Central memory CD8-positive, alpha-beta T cell (primary cell): Measurements from ENCODE around the gene GSG1L.

Experiments used
- ATAC-seq: fragments of 150-1000 bp; cut with Tn5 transposase; replicated peaks from 2 replicates; pipeline ENCODE4 v1.10.0; 2022; ENCODE audit warnings: mild to moderate bottlenecking, moderate FRiP score, moderate number of reproducible peaks; ENCODE audit not compliant: poor library complexity, severe bottlenecking; ENCODE audit errors: extremely low read depth
- DNase-seq, 2 donors: peaks; one replicate each; pipeline ENCODE4 v3.0.0; 2021; ENCODE audit warnings: low spot score in 2 of 2
- H3K27ac Mint-ChIP-seq: one replicate; pipeline ENCODE4 v1.8.0; 2022; ENCODE audit warnings: low read depth, mild to moderate bottlenecking, moderate library complexity, mixed read lengths
- H3K27me3 Mint-ChIP-seq: one replicate; pipeline ENCODE4 v1.8.0; 2022; ENCODE audit warnings: mixed read lengths
- H3K36me3 Mint-ChIP-seq: one replicate; pipeline ENCODE4 v1.8.0; 2022; ENCODE audit warnings: mild to moderate bottlenecking, moderate library complexity, mixed read lengths; ENCODE audit not compliant: insufficient read depth
- H3K4me1 Mint-ChIP-seq: one replicate; pipeline ENCODE4 v1.8.0; 2022; ENCODE audit warnings: mixed read lengths
- H3K4me3 Mint-ChIP-seq: one replicate; pipeline ENCODE4 v1.8.0; 2022; ENCODE audit warnings: mild to moderate bottlenecking, moderate library complexity, mixed read lengths
- H3K9me3 Mint-ChIP-seq: one replicate; pipeline ENCODE4 v1.8.0; 2022; ENCODE audit warnings: mixed read lengths

GSG1L gene

DNA sequence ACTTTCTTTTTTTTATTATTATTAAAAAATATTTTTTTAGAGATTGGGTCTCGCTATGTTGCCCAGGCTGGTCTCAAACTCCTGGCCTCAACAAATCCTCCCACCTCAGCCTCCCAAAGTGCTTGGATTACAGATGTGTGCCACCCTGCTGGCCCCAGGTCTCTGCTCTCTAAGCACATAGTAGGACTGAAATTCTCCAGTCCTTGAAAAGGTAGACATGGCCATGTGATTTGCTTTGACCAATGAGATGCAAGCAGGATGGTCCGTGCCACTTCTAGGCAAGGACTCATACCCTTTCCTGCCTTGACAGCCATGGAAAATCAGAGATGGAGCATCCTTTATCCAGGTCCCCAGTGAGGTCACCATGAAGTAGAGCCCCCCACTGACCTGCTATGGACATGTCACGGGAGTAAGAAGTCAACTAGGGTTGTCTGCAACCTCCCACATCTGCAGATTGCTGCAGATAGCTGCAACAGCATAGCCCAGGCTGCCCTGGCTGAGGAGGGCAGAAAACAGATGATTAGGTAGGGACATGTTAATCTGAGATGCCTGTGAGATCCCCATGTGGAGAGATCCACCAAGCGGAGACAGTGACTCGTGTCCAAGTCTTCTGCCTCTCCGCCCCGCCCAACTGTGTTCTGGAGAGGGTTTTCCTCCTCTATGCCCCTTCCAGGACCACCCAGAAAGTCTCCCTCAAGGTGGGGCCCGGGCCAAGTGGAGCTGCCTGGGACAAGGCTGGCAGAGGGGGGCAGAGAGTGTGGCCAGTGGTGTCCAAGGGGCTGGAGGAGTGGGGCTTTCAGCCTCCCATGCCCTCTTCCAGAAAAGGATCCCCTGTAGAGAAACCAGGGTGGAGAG is 11.0 kb downstream of the GSG1L start:
- Mint-ChIP-seq H3K4me1 (no peaks in the 10 kb centered on the region), H3K36me3 (no peaks in the 10 kb centered on the region), H3K27ac (no peak overlapping the region), H3K27me3 (peaks cover 29% of the 10 kb centered on the region), H3K9me3 (no peaks in the 10 kb centered on the region), H3K4me3 (no peak overlapping the region)
- ATAC-seq, result no peak
- no peak for DNase-seq

DNA sequence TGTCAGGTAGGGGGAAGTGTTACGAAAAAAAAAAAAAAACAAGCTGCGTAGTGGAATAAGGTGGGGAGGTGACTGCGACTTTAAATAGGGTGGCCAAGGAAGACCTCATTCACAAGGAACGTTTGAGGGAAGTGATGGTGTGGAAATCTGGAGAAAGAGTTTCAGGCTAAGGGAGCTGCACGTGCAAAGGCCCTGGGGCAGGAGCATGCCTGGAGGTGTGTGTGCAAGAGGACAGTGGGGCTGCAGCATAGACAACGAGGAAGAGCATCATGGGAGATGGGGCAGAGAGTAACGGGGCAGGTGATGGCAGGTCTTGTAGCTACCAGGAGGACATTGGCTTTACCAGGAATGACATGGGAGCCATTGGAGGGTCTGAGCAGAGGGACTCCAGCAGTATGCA is 12.0 kb downstream of the GSG1L start:
- H3K4me3 Mint-ChIP-seq, result no peak overlapping the region
- no peak for ATAC-seq
- H3K9me3 Mint-ChIP-seq, result no peaks in the 10 kb centered on the region
- no peak for DNase-seq
- H3K27ac Mint-ChIP-seq, result no peak overlapping the region
- peaks cover 29% of the 10 kb centered on the region for H3K27me3 Mint-ChIP-seq
- H3K4me1 Mint-ChIP-seq, result no peaks in the 10 kb centered on the region
- no peaks in the 10 kb centered on the region for H3K36me3 Mint-ChIP-seq

DNA sequence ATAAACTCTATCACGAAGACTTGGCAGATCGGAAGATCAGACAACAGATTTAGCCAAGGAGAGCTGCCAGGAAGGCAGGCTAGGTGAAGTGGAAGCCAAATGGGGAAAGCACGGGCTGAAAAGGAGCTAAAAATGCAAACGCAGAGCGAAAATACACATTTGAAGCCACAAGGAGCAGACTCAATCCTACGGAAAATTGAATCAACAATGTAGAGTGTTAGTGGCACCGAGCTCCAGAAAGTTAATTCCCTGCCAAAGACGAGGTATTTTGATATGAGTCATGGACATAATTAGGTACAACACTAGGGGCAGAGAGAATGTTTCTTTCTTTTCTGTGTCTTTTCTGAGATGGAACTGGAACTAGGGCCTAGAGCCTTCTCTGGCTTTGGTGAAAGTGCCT is 20.7 kb downstream of the GSG1L start:
- DNase-seq (no peak), ATAC-seq (no peak)
- H3K27ac Mint-ChIP-seq, result no peak overlapping the region
- H3K4me3 Mint-ChIP-seq, result no peak overlapping the region
- no peaks in the 10 kb centered on the region for H3K4me1 Mint-ChIP-seq
- peaks cover 38% of the 10 kb centered on the region for H3K27me3 Mint-ChIP-seq
- no peaks in the 10 kb centered on the region for H3K9me3 Mint-ChIP-seq
- peaks cover 3% of the 10 kb centered on the region for H3K36me3 Mint-ChIP-seq

DNA sequence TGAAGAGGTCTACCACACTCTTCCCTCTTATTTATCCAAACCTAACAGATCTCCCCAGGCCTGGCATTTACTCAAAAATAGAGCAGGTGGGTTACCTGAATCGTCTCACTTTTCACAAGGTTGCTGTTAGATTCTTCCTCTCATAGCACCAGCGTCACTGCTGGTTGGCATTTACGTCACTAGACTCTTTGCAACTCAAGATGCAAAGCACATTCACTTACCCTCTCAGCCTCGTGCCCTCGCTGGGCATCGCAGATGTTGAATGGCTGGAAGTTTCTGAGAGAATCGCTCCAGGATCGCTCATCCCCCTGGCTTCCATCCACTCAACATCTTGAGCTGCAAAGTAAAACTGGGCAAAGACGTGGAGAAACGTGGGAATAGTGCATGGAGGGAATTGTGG is 21.9 kb downstream of the GSG1L start:
- peaks cover 40% of the 10 kb centered on the region for H3K27me3 Mint-ChIP-seq
- no peak overlapping the region for H3K27ac Mint-ChIP-seq
- no peak for DNase-seq
- no peak overlapping the region for H3K4me3 Mint-ChIP-seq
- peaks cover 3% of the 10 kb centered on the region for H3K36me3 Mint-ChIP-seq
- H3K9me3 Mint-ChIP-seq, result no peaks in the 10 kb centered on the region
- ATAC-seq, result no peak
- H3K4me1 Mint-ChIP-seq, result no peaks in the 10 kb centered on the region

DNA sequence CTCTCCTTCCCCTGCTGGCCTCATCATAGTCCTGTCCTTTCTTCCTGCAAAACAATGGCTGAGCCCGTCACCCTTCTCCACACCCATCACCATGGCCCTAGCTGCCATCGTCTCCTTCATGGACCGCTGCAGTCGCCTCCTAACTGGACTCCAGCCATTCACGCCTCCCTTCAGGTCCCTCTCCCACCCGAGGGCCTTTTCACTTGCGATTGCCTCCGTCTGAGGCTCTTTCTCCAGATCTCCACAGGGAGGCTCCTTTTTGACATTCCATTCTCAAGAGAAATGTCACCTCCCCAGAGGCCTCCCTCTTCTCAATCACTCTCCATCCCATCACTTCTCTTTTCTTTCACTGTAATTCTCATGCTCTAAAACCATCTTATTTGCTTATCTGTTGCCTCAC is 23.5 kb downstream of the GSG1L start:
- Mint-ChIP-seq H3K9me3 (no peaks in the 10 kb centered on the region), H3K27me3 (peaks cover 37% of the 10 kb centered on the region), H3K4me1 (no peaks in the 10 kb centered on the region), H3K27ac (no peak overlapping the region), H3K4me3 (no peak overlapping the region), H3K36me3 (peaks cover 3% of the 10 kb centered on the region)
- ATAC-seq (no peak), DNase-seq (no peak)

DNA sequence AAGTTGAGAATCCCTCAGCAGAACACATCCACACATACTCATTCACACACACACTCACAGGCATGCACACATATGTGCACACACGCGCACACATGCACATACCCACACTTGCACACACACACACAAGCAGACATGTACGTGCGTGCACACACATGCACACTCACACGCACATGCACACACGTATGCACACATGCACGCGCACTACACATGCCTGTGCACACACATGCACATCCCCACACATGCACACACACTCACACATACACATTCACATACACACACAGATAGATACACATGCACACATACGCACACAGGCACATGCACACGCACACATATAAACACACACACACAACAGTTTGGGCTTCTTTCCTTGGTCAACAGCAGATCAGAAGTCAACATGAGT is 24.0 kb downstream of the GSG1L start:
- Mint-ChIP-seq H3K27me3 (peaks cover 32% of the 10 kb centered on the region), H3K27ac (no peak overlapping the region), H3K4me1 (no peaks in the 10 kb centered on the region), H3K36me3 (peaks cover 3% of the 10 kb centered on the region), H3K4me3 (no peak overlapping the region), H3K9me3 (no peaks in the 10 kb centered on the region)
- ATAC-seq (no peak), DNase-seq (no peak)

DNA sequence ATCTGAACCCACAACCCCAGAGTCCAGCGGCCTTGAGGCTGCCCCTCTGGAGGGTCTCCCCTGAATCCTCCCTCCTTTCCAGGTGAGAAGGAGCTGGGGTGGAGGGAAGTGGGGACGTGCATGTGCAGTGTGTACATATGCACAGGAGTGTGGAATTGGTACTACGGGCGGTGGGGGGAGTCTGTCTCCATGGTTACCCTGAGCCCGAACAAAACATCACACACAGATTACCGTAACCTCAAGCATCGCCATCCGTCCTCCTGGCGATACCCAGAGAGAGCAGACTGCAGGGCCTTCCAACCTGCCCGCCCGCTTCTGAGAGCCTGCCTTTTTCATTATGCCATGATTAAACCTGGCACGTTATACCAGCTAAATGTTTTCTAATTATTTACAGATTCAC is 25.1 kb downstream of the GSG1L start:
- peaks cover 3% of the 10 kb centered on the region for H3K36me3 Mint-ChIP-seq
- H3K27me3 Mint-ChIP-seq, result peaks cover 30% of the 10 kb centered on the region
- H3K4me3 Mint-ChIP-seq, result no peak overlapping the region
- no peaks in the 10 kb centered on the region for H3K9me3 Mint-ChIP-seq
- no peaks in the 10 kb centered on the region for H3K4me1 Mint-ChIP-seq
- DNase-seq (no peak), ATAC-seq (no peak)
- no peak overlapping the region for H3K27ac Mint-ChIP-seq

DNA sequence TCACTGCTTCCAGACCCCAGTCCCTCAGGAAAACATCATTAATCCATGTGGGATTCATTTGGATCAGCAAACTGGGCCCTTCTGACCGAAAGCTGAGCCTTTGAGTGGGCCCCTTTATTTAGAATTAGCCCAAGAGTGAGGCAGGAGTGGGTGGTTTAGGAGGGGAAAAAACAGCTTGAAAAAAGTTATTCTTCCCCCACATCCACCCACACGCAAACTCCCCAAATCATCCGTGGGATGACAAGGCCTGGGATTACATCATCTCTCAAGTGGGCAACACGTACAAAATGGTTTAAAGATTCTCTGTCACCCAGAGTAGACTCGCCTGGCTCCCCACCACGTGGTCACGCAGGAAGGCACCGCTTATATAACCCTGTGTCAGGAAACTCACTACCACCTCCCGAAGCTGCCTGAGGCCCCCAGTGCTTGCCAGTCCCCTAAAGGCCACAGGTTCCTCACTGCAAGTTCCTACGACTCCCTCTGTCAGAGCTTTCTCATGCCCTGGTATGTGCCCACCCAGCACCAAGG is 27.6 kb downstream of the GSG1L start:
- H3K27ac Mint-ChIP-seq, result no peak overlapping the region
- H3K4me1 Mint-ChIP-seq, result no peaks in the 10 kb centered on the region

DNA sequence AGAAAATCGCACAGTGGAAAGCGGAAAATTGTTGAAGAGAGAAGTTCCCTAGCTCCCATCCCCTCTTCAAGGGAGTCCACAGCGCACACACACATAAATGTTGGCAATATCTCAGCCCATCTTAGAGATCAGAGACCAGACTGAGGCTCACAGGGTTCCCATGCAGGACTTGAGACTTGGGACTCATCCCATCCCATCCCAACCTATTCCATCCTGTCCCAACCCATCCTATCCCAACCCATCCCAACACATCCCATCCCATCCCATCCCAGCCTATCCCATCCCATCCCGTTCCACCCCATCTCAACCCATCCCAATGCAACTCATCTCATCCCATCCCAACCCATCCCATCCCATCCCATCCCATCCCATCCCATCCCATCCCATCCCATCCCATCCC is 29.6 kb downstream of the GSG1L start:
- H3K27me3 Mint-ChIP-seq, result peaks cover 36% of the 10 kb centered on the region
- no peaks in the 10 kb centered on the region for H3K9me3 Mint-ChIP-seq
- DNase-seq (no peak), ATAC-seq (no peak)
- no peak overlapping the region for H3K4me3 Mint-ChIP-seq
- H3K36me3 Mint-ChIP-seq, result peaks cover 2% of the 10 kb centered on the region
- H3K4me1 Mint-ChIP-seq, result no peaks in the 10 kb centered on the region
- H3K27ac Mint-ChIP-seq, result no peak overlapping the region

More for the DNA sequence above, 27.6 kb downstream of the GSG1L start:
- DNase-seq, result no peak
- H3K4me3 Mint-ChIP-seq, result no peak overlapping the region
- H3K27me3 Mint-ChIP-seq, result peaks cover 36% of the 10 kb centered on the region
- ATAC-seq, result no peak
- no peaks in the 10 kb centered on the region for H3K9me3 Mint-ChIP-seq
- no peaks in the 10 kb centered on the region for H3K36me3 Mint-ChIP-seq

DNA sequence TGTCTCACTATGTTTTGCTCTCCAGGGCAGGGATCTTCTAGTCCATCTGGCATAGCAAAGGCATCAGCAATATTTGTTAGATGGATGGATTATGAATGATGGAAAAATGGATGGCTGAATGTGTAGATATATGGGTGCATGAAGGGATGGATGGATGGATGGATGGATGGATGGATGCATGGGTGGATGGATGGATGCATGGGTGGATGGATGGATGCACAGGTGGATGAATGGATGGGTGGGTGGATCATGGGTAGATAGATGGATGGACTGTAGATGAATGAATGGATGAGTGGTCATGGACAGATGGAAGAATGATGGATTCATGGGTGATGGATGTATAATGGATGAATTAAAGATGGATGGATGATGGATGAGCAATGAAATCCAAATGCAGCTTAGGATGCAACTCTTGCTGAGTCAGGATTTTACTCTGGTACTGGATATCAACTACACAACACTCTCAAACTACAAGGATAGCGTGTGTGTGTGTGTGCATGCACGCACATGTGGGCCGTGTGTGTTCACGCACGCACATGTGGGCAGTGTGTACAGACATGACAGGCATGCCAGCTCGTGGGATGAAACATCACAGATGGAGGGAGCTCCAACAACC is 34.0 kb downstream of the GSG1L start:
- H3K4me3 Mint-ChIP-seq, result no peak overlapping the region
- H3K27me3 Mint-ChIP-seq, result peaks cover 15% of the 10 kb centered on the region
- H3K27ac Mint-ChIP-seq, result no peak overlapping the region
- H3K4me1 Mint-ChIP-seq, result no peaks in the 10 kb centered on the region
- H3K36me3 Mint-ChIP-seq, result peaks cover 2% of the 10 kb centered on the region
- H3K9me3 Mint-ChIP-seq, result no peaks in the 10 kb centered on the region
- DNase-seq (no peak), ATAC-seq (no peak)

DNA sequence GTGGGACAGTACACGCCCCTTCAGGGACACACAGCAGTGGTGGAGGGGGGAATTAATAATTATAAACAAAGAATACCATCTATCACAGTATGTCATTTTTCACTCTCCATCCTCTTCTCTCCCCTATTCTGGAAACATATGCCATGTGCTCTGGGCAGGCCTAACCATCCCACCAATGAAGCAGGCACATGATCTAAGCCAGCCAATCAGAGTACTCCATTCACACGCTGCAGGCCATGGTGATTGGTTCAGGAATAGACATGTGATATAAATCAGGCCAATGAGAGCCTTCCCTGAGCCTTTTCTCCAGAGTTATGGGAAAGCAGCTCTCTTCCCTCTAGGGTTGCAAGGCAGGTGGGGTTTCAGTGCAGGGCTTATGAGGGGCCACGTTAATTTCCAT is 36.5 kb downstream of the GSG1L start:
- H3K27me3 Mint-ChIP-seq, result peaks cover 16% of the 10 kb centered on the region
- no peak overlapping the region for H3K4me3 Mint-ChIP-seq
- H3K36me3 Mint-ChIP-seq, result peaks cover 2% of the 10 kb centered on the region
- ATAC-seq, result no peak
- H3K4me1 Mint-ChIP-seq, result no peaks in the 10 kb centered on the region
- no peak overlapping the region for H3K27ac Mint-ChIP-seq
- no peak for DNase-seq
- no peaks in the 10 kb centered on the region for H3K9me3 Mint-ChIP-seq

DNA sequence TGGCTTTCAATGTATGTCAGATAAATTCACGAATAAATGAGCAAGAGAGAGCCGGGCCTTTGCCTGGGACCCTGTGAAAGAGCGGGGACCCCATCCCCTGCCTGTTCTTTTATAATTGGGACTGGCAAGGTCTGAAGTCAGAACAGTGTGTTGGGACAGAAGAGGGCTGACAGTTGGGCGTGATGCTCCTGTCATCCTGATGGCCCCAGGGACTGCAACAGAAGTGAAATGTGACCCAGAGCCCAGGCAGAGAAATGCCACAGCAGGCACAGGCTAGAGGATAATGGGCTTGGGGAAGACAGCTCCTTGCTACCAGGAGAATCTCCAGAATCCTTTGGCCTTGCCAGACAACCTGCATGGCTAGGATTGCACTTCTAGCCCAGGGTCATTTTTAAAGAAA is 37.9 kb downstream of the GSG1L start:
- Mint-ChIP-seq H3K36me3 (peaks cover under 1% of the 10 kb centered on the region), H3K4me3 (no peak overlapping the region), H3K27ac (no peak overlapping the region), H3K9me3 (no peaks in the 10 kb centered on the region), H3K4me1 (no peaks in the 10 kb centered on the region), H3K27me3 (peaks cover 16% of the 10 kb centered on the region)
- DNase-seq (no peak), ATAC-seq (no peak)

DNA sequence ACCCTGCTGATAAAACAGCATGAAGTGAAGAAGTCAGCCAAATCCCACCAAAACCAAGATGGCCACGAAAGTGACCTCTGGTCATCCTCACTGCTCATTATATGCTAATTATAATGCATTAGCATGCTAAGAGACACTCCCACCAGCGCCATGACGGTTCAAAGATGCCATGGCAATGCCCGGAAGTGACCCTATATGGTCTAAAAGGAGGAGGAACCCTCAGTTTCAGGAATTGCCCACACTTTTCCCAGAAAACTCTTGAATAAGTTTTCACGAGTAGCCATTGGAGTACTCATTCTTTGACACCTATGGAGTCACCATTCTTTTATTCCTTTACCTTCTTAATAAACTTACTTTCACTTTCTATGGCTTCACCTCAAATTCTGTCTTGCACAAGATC is 44.3 kb downstream of the GSG1L start:
- Mint-ChIP-seq H3K27me3 (peaks cover 51% of the 10 kb centered on the region), H3K9me3 (no peaks in the 10 kb centered on the region), H3K27ac (no peak overlapping the region), H3K4me1 (no peaks in the 10 kb centered on the region), H3K4me3 (no peak overlapping the region), H3K36me3 (peaks cover 2% of the 10 kb centered on the region)
- ATAC-seq (no peak), DNase-seq (no peak)
